Endothelial cell of umbilical vein (primary cell): ENCODE results near the gene MAPK6. TPM values are rescaled to one million over a fixed set of nuclear protein-coding genes. Genes with fewer than 3 reads are reported as not detected.

Experiments used
- BruUV-seq: library from RNA; stranded (reverse); fragments of 400-500 nt; replicated peaks from 2 replicates; lab custom pipeline; 2021; lab: Mats Ljungman, UMichigan
- CTCF ChIA-PET: fragments of 300-600, 350-600 bp; sonication (Branson Sonifier 250); formaldehyde crosslinking; loops from one replicate; lab custom pipeline; 2021; ENCODE audit warnings: antibody characterized with exemption, inconsistent platforms; lab: Charles Lee
- POLR2A ChIA-PET: fragments of 300-600, 350-600 bp; sonication (Branson Sonifier 250); formaldehyde crosslinking; loops from one replicate; lab custom pipeline; 2021; ENCODE audit warnings: antibody characterized with exemption, inconsistent platforms; lab: Charles Lee
- DNase-seq: peaks from one replicate; pipeline ENCODE4 v3.0.0-alpha.2; 2011; ENCODE audit warnings: low read depth, low spot score
- FAIRE-seq: peaks from 2 replicates; lab custom pipeline; 2011; peaks lifted over from hg19 to GRCh38; lab: Jason Lieb, UNC
- H2AFZ ChIP-seq: 2 replicates; pipeline ENCODE4 v1.6.0; 2012; ENCODE audit warnings: low read depth, low read length, control low read depth, inconsistent platforms
- H3K27ac ChIP-seq: 2 replicates; pipeline ENCODE4 v1.5.1; 2011; ENCODE audit warnings: low read depth, mild to moderate bottlenecking, control low read depth, low read length, moderate library complexity; ENCODE audit not compliant: insufficient read depth
- H3K27me3 ChIP-seq, 2 experiments: 2 replicates each; pipeline versions ENCODE4 v1.6.0 to v1.6.1; 2011; ENCODE audit warnings: low read length in 2 of 2, mixed read lengths in 1 of 2; ENCODE audit not compliant: control insufficient read depth in 2 of 2, insufficient read depth in 2 of 2
- H3K36me3 ChIP-seq, 2 experiments: 2 replicates in 1 of 2; 3 replicates in 1 of 2; pipeline ENCODE4 v1.5.1; 2011; ENCODE audit warnings: low read length in 2 of 2, mild to moderate bottlenecking in 1 of 2, moderate library complexity in 1 of 2; ENCODE audit not compliant: control insufficient read depth in 2 of 2, insufficient read depth in 2 of 2; ENCODE audit errors: extremely low read depth in 1 of 2
- H3K4me1 ChIP-seq: 3 replicates; pipeline ENCODE4 v1.5.1; 2011; ENCODE audit warnings: mild to moderate bottlenecking, low read length; ENCODE audit not compliant: control insufficient read depth, insufficient read depth; ENCODE audit errors: extremely low read depth
- H3K4me2 ChIP-seq: 2 replicates; pipeline ENCODE4 v1.6.1; 2011; ENCODE audit warnings: low read length, control low read depth, mixed read lengths; ENCODE audit not compliant: insufficient read depth
- H3K4me3 ChIP-seq, 3 experiments: fragments of 200-600 bp in 1 of 3; sonication (generic), shearing (Covaris generic) in 1 of 3; replicated peaks in 1 of 3; 2 replicates each; pipeline ENCODE4 v1.5.1; 2011 to 2016; ENCODE audit warnings: control low read depth in 3 of 3, low read length in 3 of 3, mild to moderate bottlenecking in 2 of 3, inconsistent platforms in 1 of 3, low read depth in 1 of 3, moderate library complexity in 1 of 3; ENCODE audit not compliant: insufficient read depth in 1 of 3
- H3K79me2 ChIP-seq: 2 replicates; pipeline ENCODE4 v1.6.0; 2012; ENCODE audit warnings: low read length, inconsistent platforms; ENCODE audit not compliant: control insufficient read depth, insufficient read depth
- H3K9ac ChIP-seq: replicated peaks from 2 replicates; pipeline ENCODE3; 2011; ENCODE audit warnings: low read length, control low read depth; ENCODE audit not compliant: insufficient read depth; ENCODE audit errors: extremely low read depth
- H3K9me1 ChIP-seq: replicated peaks from 3 replicates; pipeline ENCODE4 v1.6.0; 2011; ENCODE audit warnings: mild to moderate bottlenecking, low read length; ENCODE audit not compliant: control insufficient read depth, insufficient read depth; ENCODE audit errors: extremely low read depth
- H3K9me3 ChIP-seq: replicated peaks from 2 replicates; pipeline ENCODE4 v1.5.1; 2012; ENCODE audit warnings: low read length, inconsistent platforms; ENCODE audit not compliant: control insufficient read depth, insufficient read depth
- H4K20me1 ChIP-seq: replicated peaks from 2 replicates; pipeline ENCODE3; 2011; ENCODE audit warnings: mild to moderate bottlenecking, low read length; ENCODE audit not compliant: control insufficient read depth, insufficient read depth; ENCODE audit errors: extremely low read depth
- EZH2 ChIP-seq: IDR thresholded peaks from 2 replicates; pipeline ENCODE4 v1.6.1; 2012; ENCODE audit warnings: borderline replicate concordance, low read depth, mild to moderate bottlenecking, moderate library complexity, low read length, inconsistent platforms; ENCODE audit not compliant: severe bottlenecking
- FOS ChIP-seq: IDR thresholded peaks from 2 replicates; pipeline ENCODE4 v1.6.1; 2011; ENCODE audit warnings: mild to moderate bottlenecking, low read length, moderate library complexity, borderline replicate concordance; ENCODE audit not compliant: insufficient read depth
- GATA2 ChIP-seq: IDR thresholded peaks from 2 replicates; pipeline ENCODE4 v1.7.0; 2011; ENCODE audit warnings: low read depth, mild to moderate bottlenecking, moderate library complexity, mixed read lengths, low read length; ENCODE audit not compliant: insufficient read length, insufficient read depth
- JUN ChIP-seq: IDR thresholded peaks from 2 replicates; pipeline ENCODE4 v1.6.1; 2011; ENCODE audit warnings: borderline replicate concordance, low read depth; ENCODE audit not compliant: insufficient read length, insufficient read depth
- MYC ChIP-seq: IDR thresholded peaks from one replicate; pipeline ENCODE4 v1.6.1; 2011; ENCODE audit warnings: mild to moderate bottlenecking, low read depth, low read length
- POLR2A ChIP-seq: IDR thresholded peaks from 2 replicates; pipeline ENCODE4 v1.6.1; 2012; ENCODE audit warnings: low read depth, mild to moderate bottlenecking, control low read depth, low read length
- POLR2AphosphoS5 ChIP-seq: IDR thresholded peaks from 2 replicates; pipeline ENCODE4 v1.6.1; 2012; ENCODE audit warnings: low read depth, mild to moderate bottlenecking, control low read depth, low read length, moderate library complexity; ENCODE audit not compliant: insufficient read depth
- dilution Hi-C: fragments of 300-500 bp; cut with MboI; formaldehyde crosslinking; loops from one replicate; pipeline ENCODE4 v1.15.0; 2019; ENCODE audit warnings: low sequenced_read_pairs; ENCODE audit not compliant: extremely low pct_ligation_motif_present
- intact Hi-C: fragments of 100-400 bp; cut with micrococcal nuclease; formaldehyde crosslinking; loops from one replicate; pipeline ENCODE4 v1.10.0; 2022
- polyA plus RNA-seq, 4 experiments: library from polyadenylated mRNA; depleted of rRNA in 3 of 4; stranded (reverse) in 3 of 4; unstranded in 1 of 4; fragments of >200 nt; gene quantifications; 2 replicates each; pipeline versions ENCODE4 v1.2.1 to v1.2.3, GENCODE V29; 2011 to 2012; ENCODE audit warnings: missing spikeins in 1 of 4
- total RNA-seq: library from RNA; stranded (reverse); gene quantifications from 2 replicates; pipeline ENCODE4 v1.2.3, GENCODE V29; 2021
- TF ChIP-seq, protein P1 (sequence below): IDR thresholded peaks from 2 replicates; pipeline ENCODE4 v1.6.1; 2011; ENCODE audit not compliant: insufficient read depth, insufficient read length
- TF ChIP-seq, protein P2 (sequence below), 2 donors: IDR thresholded peaks; 1 replicate in 1 of 2; 2 replicates in 1 of 2; pipeline ENCODE4 v1.5.1; 2011; ENCODE audit warnings: low read length in 2 of 2, mild to moderate bottlenecking in 2 of 2, moderate library complexity in 2 of 2, control low read depth in 1 of 2, inconsistent platforms in 1 of 2, low read depth in 1 of 2; ENCODE audit not compliant: insufficient read depth in 1 of 2; ENCODE audit errors: extremely low read depth in 1 of 2

MAPK6 gene
- total and polyA plus RNA-seq, 2 donors (not counting 3 experiments of a cell fraction or from before 2014, with no cell fraction given), result 10.9 to 37.4 TPM

DNA sequence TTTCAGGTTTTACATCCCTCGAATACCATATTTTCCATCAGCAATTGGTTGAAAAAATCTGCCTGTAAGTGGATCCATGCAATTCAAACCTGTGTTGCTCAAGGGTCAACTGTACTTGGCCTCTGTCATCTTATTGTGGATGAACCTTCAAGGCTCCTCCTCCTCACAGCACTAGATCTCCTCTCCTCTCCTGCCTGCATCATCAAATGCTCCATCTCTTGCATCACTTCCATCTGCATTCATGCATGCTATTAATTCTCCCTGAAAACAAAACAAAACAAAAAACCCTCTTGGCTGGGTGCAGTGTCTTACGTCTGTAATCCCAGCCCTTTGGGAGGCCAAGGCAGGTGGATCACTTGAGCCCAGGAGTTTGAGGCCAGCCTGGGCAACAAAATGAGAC, 83.4 kb downstream of the MAPK6 start:
- DNase-seq, result peak; percentile 27
- BruUV-seq, result no TSS peak
- Histone ChIP-seq H3K36me3 (no peaks in the 10 kb centered on the region), H3K79me2 (no peaks in the 10 kb centered on the region), H3K4me1 (peaks cover 19% of the 10 kb centered on the region), H4K20me1 (no peaks in the 10 kb centered on the region), H3K4me2 (no peak overlapping the region), H3K4me3 (no peak overlapping the region), H2AFZ (no peak overlapping the region), H3K9me1 (no peaks in the 10 kb centered on the region), H3K27me3 (no peaks in the 10 kb centered on the region), H3K27ac (no peak overlapping the region), H3K9me3 (no peaks in the 10 kb centered on the region), H3K9ac (no peak overlapping the region)
- dilution Hi-C loops, result no loop called here
- CTCF ChIA-PET, result interaction anchor here (1.8 to 2.0 kb wide), 2 partner anchors 24 to 37 kb away, joined by 10 to 13 read pairs; no protein-coding TSS in a partner anchor
- TF ChIP-seq FOS (no peak), GATA2 (no peak), POLR2A (no peak)
- TF ChIP-seq, protein P1, sequence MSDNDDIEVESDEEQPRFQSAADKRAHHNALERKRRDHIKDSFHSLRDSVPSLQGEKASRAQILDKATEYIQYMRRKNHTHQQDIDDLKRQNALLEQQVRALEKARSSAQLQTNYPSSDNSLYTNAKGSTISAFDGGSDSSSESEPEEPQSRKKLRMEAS, result no peak
- intact Hi-C loops, result no loop called here
- no peak for FAIRE-seq
- POLR2A ChIA-PET, result no interaction called here

GRCh38 chr15:52103217-52104207, 84.5 kb downstream of the MAPK6 start:
- ChIA-PET POLR2A (no interaction called here), CTCF (interaction anchor here (0.7 to 2.0 kb wide), 11 partner anchors 9 to 105 kb away, joined by 3 to 13 read pairs (median 3); partner anchors contain the start of gene BCL2L10)
- H3K9ac ChIP-seq, result peak overlapping the region; percentile 31
- H2AFZ ChIP-seq, result peak overlapping the region; percentile 39
- peak; percentile 98 for DNase-seq
- dilution Hi-C loops, result no loop called here
- H3K79me2 ChIP-seq, result no peaks in the 10 kb centered on the region
- peak; percentile 95 for FAIRE-seq
- no peaks in the 10 kb centered on the region for H4K20me1 ChIP-seq
- intact Hi-C loops, result loop anchor here (1.0 kb wide), 3 partner anchors 10 to 37 kb away; no protein-coding TSS in a partner anchor
- H3K4me2 ChIP-seq, result peak overlapping the region; percentile 53
- no TSS peak for BruUV-seq
- no peaks in the 10 kb centered on the region for H3K9me3 ChIP-seq
- peaks cover 19% of the 10 kb centered on the region for H3K4me1 ChIP-seq
- H3K9me1 ChIP-seq, result no peaks in the 10 kb centered on the region
- H3K27ac ChIP-seq, result peak overlapping the region; percentile 77
- H3K36me3 ChIP-seq, result no peaks in the 10 kb centered on the region
- H3K27me3 ChIP-seq, result no peaks in the 10 kb centered on the region
- H3K4me3 ChIP-seq, result no peak overlapping the region
- TF ChIP-seq FOS (peak; percentile 93), EZH2 (no peak), POLR2A (no peak), POLR2AphosphoS5 (no peak), JUN (peak; percentile 80), GATA2 (no peak), MYC (no peak)
- TF ChIP-seq, protein P2, sequence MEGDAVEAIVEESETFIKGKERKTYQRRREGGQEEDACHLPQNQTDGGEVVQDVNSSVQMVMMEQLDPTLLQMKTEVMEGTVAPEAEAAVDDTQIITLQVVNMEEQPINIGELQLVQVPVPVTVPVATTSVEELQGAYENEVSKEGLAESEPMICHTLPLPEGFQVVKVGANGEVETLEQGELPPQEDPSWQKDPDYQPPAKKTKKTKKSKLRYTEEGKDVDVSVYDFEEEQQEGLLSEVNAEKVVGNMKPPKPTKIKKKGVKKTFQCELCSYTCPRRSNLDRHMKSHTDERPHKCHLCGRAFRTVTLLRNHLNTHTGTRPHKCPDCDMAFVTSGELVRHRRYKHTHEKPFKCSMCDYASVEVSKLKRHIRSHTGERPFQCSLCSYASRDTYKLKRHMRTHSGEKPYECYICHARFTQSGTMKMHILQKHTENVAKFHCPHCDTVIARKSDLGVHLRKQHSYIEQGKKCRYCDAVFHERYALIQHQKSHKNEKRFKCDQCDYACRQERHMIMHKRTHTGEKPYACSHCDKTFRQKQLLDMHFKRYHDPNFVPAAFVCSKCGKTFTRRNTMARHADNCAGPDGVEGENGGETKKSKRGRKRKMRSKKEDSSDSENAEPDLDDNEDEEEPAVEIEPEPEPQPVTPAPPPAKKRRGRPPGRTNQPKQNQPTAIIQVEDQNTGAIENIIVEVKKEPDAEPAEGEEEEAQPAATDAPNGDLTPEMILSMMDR (IDR thresholded peaks at IDR 0.05; ENCODE audit: extremely low read depth in 1 of 2, insufficient read depth in 1 of 2, low read depth in 1 of 2, low read length in 2 of 2), result no peak
- TF ChIP-seq, protein P1, result no peak
